Endothelial cell of umbilical vein (primary cell): ENCODE measurements around the gene SLC5A8.

Source experiments
- EZH2 ChIP-seq: IDR thresholded peaks from 2 replicates; pipeline ENCODE4 v1.6.1; 2012; ENCODE audit warnings: borderline replicate concordance, low read depth, mild to moderate bottlenecking, moderate library complexity, low read length, inconsistent platforms; ENCODE audit not compliant: severe bottlenecking
- GATA2 ChIP-seq: IDR thresholded peaks from 2 replicates; pipeline ENCODE4 v1.7.0; 2011; ENCODE audit warnings: low read depth, mild to moderate bottlenecking, moderate library complexity, mixed read lengths, low read length; ENCODE audit not compliant: insufficient read length, insufficient read depth
- JUN ChIP-seq: IDR thresholded peaks from 2 replicates; pipeline ENCODE4 v1.6.1; 2011; ENCODE audit warnings: borderline replicate concordance, low read depth; ENCODE audit not compliant: insufficient read length, insufficient read depth
- MAX ChIP-seq: IDR thresholded peaks from 2 replicates; pipeline ENCODE4 v1.6.1; 2011; ENCODE audit not compliant: insufficient read depth, insufficient read length
- MYC ChIP-seq: IDR thresholded peaks from one replicate; pipeline ENCODE4 v1.6.1; 2011; ENCODE audit warnings: mild to moderate bottlenecking, low read depth, low read length
- POLR2A ChIP-seq: IDR thresholded peaks from 2 replicates; pipeline ENCODE4 v1.6.1; 2012; ENCODE audit warnings: low read depth, mild to moderate bottlenecking, control low read depth, low read length
- POLR2AphosphoS5 ChIP-seq: IDR thresholded peaks from 2 replicates; pipeline ENCODE4 v1.6.1; 2012; ENCODE audit warnings: low read depth, mild to moderate bottlenecking, control low read depth, low read length, moderate library complexity; ENCODE audit not compliant: insufficient read depth
- TF ChIP-seq, protein P1 (sequence below), 2 donors: IDR thresholded peaks; 1 replicate in 1 of 2; 2 replicates in 1 of 2; pipeline ENCODE4 v1.5.1; 2011; ENCODE audit warnings: low read length in 2 of 2, mild to moderate bottlenecking in 2 of 2, moderate library complexity in 2 of 2, control low read depth in 1 of 2, inconsistent platforms in 1 of 2, low read depth in 1 of 2; ENCODE audit not compliant: insufficient read depth in 1 of 2; ENCODE audit errors: extremely low read depth in 1 of 2

DNA sequence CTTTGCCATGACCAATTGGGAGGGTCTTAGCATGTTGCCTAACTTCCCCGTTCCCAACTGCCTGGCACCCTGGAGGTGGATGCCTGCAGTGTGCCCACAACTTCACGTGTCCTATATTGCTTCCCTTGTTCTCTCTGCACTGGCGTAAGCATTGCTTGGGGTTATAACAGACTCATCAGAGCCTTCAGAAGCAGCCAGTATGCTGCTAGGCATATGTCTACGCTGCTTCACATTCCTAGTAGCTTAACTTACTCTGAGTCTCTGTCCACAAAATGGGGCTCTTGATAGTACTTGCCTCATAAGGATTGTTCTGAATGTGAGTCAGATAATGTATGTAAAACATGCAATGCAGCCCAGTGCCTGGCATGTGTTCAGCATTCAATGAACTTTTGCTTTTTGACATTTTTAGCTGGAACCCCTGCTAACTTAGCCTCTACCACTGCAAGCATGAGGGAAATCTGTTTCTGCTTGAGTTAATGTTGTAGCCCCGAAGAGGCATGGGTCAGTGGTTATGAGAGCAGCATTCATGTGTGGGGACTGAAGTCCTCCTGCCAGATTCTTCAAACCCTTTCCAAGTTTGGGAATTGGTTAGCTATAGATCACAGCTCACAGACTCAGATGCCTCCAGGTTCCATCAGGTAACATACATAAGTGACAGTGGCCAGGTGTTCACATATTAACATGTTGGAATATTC, 2.8 kb downstream of the SLC5A8 start:
- TF ChIP-seq, protein P1, sequence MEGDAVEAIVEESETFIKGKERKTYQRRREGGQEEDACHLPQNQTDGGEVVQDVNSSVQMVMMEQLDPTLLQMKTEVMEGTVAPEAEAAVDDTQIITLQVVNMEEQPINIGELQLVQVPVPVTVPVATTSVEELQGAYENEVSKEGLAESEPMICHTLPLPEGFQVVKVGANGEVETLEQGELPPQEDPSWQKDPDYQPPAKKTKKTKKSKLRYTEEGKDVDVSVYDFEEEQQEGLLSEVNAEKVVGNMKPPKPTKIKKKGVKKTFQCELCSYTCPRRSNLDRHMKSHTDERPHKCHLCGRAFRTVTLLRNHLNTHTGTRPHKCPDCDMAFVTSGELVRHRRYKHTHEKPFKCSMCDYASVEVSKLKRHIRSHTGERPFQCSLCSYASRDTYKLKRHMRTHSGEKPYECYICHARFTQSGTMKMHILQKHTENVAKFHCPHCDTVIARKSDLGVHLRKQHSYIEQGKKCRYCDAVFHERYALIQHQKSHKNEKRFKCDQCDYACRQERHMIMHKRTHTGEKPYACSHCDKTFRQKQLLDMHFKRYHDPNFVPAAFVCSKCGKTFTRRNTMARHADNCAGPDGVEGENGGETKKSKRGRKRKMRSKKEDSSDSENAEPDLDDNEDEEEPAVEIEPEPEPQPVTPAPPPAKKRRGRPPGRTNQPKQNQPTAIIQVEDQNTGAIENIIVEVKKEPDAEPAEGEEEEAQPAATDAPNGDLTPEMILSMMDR (IDR thresholded peaks at IDR 0.05; ENCODE audit: extremely low read depth in 1 of 2, insufficient read depth in 1 of 2, low read depth in 1 of 2, low read length in 2 of 2) = no peak
- TF ChIP-seq POLR2AphosphoS5 (no peak), MYC (no peak), EZH2 (no peak), POLR2A (no peak), JUN (no peak), GATA2 (no peak), MAX (no peak)
